Lower lobe of right lung (tissue), 2 donors: ENCODE results near the gene TAS2R9. TPM values are rescaled to one million over a fixed set of nuclear protein-coding genes. Genes with fewer than 3 reads are reported as not detected.

Source experiments
- ATAC-seq, 2 donors: fragments of 200-7000 bp; cut with Tn5 transposase; one replicate each; pipeline ENCODE4 v1.9.1; 2020 to 2022; ENCODE audit warnings: mild to moderate bottlenecking in 2 of 2, moderate library complexity in 2 of 2
- DNase-seq: peaks from one replicate; pipeline ENCODE4 v3.0.0-alpha.2; 2020
- H3K27ac ChIP-seq: fragments of 200-600 bp; one replicate; pipeline ENCODE4 v1.8.0; 2022
- H3K27me3 ChIP-seq: fragments of 200-600 bp; one replicate; pipeline ENCODE4 v1.8.0; 2022; ENCODE audit warnings: low read depth
- H3K36me3 ChIP-seq: fragments of 200-600 bp; one replicate; pipeline ENCODE4 v1.8.0; 2022; ENCODE audit warnings: mild to moderate bottlenecking
- H3K4me1 ChIP-seq: fragments of 200-600 bp; one replicate; pipeline ENCODE4 v1.8.0; 2022
- H3K4me3 ChIP-seq: fragments of 200-600 bp; one replicate; pipeline ENCODE4 v1.8.0; 2022; ENCODE audit warnings: mild to moderate bottlenecking
- H3K9me3 ChIP-seq: fragments of 200-600 bp; one replicate; pipeline ENCODE4 v1.8.0; 2022
- intact Hi-C: fragments of 100-400 bp; cut with DNase I; formaldehyde crosslinking; loops from one replicate; pipeline ENCODE4 v1.11.0; 2022
- total RNA-seq: library from RNA; stranded (reverse); fragmentation: NEBNext Ultra II Directional; extraction: Animal tissue kit (Norgen Biotek cat#: 25700); gene quantifications from one replicate; pipeline ENCODE4 v1.2.1, GENCODE V29; 2021
- TF ChIP-seq, protein P1 (sequence below): fragments of 200-600 bp; IDR thresholded peaks from one replicate; pipeline ENCODE4 v1.8.0; 2022; ENCODE audit warnings: antibody characterized with exemption, mild to moderate bottlenecking
- donor health status: DM: no; HTN: yes; CAD: no; lungs with severe emphysema.

TAS2R9 gene
- total RNA-seq, 1 donor from 2014 or later, result not detected

DNA sequence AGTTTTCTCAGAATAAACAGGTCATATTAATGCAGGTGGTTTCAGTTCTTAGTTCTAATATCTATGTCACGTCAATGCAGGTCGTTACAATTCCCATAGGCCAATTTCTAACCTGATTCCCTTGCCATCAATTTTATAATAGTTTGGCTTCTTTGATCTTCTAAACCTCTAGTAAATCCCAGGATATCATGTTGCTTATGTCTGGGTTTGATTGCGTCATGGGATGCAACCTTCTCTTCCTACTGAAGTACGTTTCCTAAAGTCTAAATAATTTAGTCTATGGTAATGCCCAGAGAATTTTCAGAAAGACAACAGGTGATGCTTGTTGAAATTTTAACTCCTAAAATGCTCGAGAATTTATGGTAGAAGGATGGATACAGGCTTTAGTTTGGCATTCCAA is 26.7 kb downstream of the TAS2R9 start:
- no peaks in the 10 kb centered on the region for H3K9me3 ChIP-seq
- intact Hi-C loops, result no loop called here
- no peaks in the 10 kb centered on the region for H3K4me1 ChIP-seq
- TF ChIP-seq, protein P1, sequence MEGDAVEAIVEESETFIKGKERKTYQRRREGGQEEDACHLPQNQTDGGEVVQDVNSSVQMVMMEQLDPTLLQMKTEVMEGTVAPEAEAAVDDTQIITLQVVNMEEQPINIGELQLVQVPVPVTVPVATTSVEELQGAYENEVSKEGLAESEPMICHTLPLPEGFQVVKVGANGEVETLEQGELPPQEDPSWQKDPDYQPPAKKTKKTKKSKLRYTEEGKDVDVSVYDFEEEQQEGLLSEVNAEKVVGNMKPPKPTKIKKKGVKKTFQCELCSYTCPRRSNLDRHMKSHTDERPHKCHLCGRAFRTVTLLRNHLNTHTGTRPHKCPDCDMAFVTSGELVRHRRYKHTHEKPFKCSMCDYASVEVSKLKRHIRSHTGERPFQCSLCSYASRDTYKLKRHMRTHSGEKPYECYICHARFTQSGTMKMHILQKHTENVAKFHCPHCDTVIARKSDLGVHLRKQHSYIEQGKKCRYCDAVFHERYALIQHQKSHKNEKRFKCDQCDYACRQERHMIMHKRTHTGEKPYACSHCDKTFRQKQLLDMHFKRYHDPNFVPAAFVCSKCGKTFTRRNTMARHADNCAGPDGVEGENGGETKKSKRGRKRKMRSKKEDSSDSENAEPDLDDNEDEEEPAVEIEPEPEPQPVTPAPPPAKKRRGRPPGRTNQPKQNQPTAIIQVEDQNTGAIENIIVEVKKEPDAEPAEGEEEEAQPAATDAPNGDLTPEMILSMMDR, result no peak
- no peak for DNase-seq
- no peak overlapping the region for H3K4me3 ChIP-seq
- no peaks in the 10 kb centered on the region for H3K27me3 ChIP-seq
- H3K36me3 ChIP-seq, result no peaks in the 10 kb centered on the region
- no peak overlapping the region for H3K27ac ChIP-seq
- no peak for ATAC-seq

DNA sequence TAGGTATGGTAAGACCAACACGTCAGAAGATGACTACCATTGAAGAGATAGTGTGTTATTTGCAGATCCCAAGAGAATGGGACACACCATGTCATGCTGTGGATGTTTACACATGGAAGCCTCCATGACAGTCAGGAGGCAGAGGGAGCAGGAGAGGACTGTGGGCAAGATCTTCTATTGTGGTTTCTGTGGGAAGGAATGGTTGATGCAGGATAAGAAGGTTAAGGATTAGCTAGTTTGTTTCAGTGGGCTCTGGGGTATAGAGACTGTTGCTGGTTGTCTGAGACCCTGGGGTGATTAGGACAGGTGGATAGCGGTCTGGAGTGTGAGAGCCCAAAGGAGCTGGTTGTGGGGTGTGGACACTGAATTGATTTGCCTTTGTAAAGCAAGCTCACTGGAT is 30.9 kb downstream of the TAS2R9 start:
- intact Hi-C loops, result loop anchor here (10.0 kb wide), 2 partner anchors 416 to 706 kb away; no protein-coding TSS in a partner anchor
- DNase-seq, result no peak
- no peak overlapping the region for H3K4me3 ChIP-seq
- H3K9me3 ChIP-seq, result no peaks in the 10 kb centered on the region
- no peaks in the 10 kb centered on the region for H3K36me3 ChIP-seq
- ATAC-seq, result no peak
- H3K27me3 ChIP-seq, result no peaks in the 10 kb centered on the region
- TF ChIP-seq, protein P1, result no peak
- no peaks in the 10 kb centered on the region for H3K4me1 ChIP-seq
- no peak overlapping the region for H3K27ac ChIP-seq

DNA sequence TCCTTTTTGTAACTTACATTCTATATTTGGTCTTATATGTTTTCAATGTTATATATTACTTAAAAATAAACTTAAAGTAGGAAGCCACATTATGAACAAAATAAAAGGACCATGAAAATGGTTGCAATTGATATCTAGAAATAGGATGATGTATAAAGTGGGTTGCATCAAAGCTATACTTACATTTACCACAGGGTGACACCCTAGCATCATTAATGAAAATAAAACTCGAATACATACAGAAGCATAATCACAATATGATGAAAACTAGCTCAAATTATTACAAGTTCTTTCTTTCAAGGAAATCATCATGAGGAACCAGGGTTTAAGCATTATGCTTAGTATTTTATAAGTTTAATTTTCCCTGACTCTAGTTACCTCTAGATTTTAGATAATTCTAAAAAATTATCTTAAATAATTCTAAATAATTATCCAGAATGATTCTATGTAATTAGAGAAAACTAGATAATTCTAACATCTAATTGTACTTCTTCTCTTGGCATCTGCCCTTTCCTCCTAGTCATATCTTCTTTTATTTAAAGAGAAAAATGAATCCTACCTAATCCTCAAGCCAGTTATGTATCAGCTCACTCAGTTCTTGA is 38.7 kb downstream of the TAS2R9 start:
- Histone ChIP-seq H3K9me3 (no peaks in the 10 kb centered on the region), H3K4me3 (no peak overlapping the region), H3K27ac (no peak overlapping the region), H3K4me1 (no peaks in the 10 kb centered on the region), H3K36me3 (no peaks in the 10 kb centered on the region), H3K27me3 (no peaks in the 10 kb centered on the region)
- TF ChIP-seq, protein P1, result peak; percentile 64
- DNase-seq, result no peak
- intact Hi-C loops, result loop anchor here (10.0 kb wide), 2 partner anchors 424 to 714 kb away; no protein-coding TSS in a partner anchor
- ATAC-seq, result no peak

DNA sequence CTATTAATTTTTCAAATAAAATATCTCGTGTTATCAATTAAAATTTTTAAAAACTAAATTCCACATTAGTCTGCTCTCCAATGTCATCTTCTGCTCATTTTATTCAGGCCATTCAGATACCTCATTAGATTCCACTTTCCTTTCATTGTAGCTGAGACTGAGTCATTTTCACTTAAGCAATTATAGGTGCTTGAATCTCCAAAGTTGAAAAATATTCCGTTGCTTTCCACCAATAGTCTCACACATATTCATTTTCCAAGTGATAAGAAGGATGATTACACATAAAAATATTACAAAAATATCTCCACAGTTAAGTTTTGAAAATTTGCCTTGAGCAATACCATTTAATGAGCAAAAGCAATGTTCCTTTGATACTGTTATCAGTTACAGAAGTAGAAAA is 50.3 kb downstream of the TAS2R9 start:
- TF ChIP-seq, protein P1, result no peak
- no peak for ATAC-seq
- no peak for DNase-seq
- Histone ChIP-seq H3K9me3 (peaks cover 11% of the 10 kb centered on the region), H3K27ac (no peak overlapping the region), H3K4me1 (no peaks in the 10 kb centered on the region), H3K36me3 (no peaks in the 10 kb centered on the region), H3K4me3 (no peak overlapping the region), H3K27me3 (peaks cover 10% of the 10 kb centered on the region)
- intact Hi-C loops, result no loop called here

Other genes starting within 250 kb of the TAS2R9 start
- 19.7 TPM for gene MAGOHB, start 196.6 kb downstream of the TAS2R9 start, total RNA-seq
- gene STYK1, start 136.1 kb downstream of the TAS2R9 start, total RNA-seq, result 0.53 TPM
- gene YBX3, start 86.8 kb downstream of the TAS2R9 start, total RNA-seq, result 278 TPM
- gene TAS2R7, start 7.5 kb downstream of the TAS2R9 start, total RNA-seq, result not detected
- gene TAS2R8, start 2.9 kb downstream of the TAS2R9 start, total RNA-seq, result not detected
- gene TAS2R10, start 16.2 kb upstream of the TAS2R9 start, total RNA-seq, result 0.35 TPM
- gene PRR4, start 39.3 kb upstream of the TAS2R9 start, total RNA-seq, result 1.7 TPM
- gene PRH1, start 74.1 kb upstream of the TAS2R9 start, total RNA-seq, result 13.9 TPM
- 0.92 TPM for gene TAS2R13, start 99.4 kb upstream of the TAS2R9 start, total RNA-seq
- gene PRH2, start 119.1 kb upstream of the TAS2R9 start, total RNA-seq, result not detected
- 1.2 TPM for gene TAS2R14, start 129.1 kb upstream of the TAS2R9 start, total RNA-seq
- gene TAS2R50, start 176.7 kb upstream of the TAS2R9 start, total RNA-seq, result 0.50 TPM
- gene TAS2R20, start 188.1 kb upstream of the TAS2R9 start, total RNA-seq, result 1.3 TPM
- 2.8 TPM for gene TAS2R19, start 212.5 kb upstream of the TAS2R9 start, total RNA-seq
- gene TAS2R31, start 221.2 kb upstream of the TAS2R9 start, total RNA-seq, result 1.9 TPM